Lung (tissue), 12 donors: ENCODE measurements around the gene CATSPERZ. TPM values are rescaled to one million over a fixed set of nuclear protein-coding genes. Genes with fewer than 3 reads are reported as not detected.

Experiments
- ATAC-seq: fragments of 200-7000 bp; cut with Tn5 transposase; one replicate; pipeline ENCODE4 v1.9.1; 2020; ENCODE audit warnings: moderate number of reproducible peaks; ENCODE audit not compliant: insufficient read depth, low FRiP score
- DNase-seq, 3 donors: peaks; one replicate each; pipeline ENCODE4 v3.0.0-alpha.2; 2013 to 2017
- H3K27ac ChIP-seq, 2 donors: one replicate each; pipeline ENCODE4 v1.5.1; 2013; ENCODE audit warnings: mild to moderate bottlenecking in 2 of 2, moderate library complexity in 2 of 2, control low read depth in 1 of 2, inconsistent platforms in 1 of 2, low read depth in 1 of 2, low read length in 1 of 2
- H3K27me3 ChIP-seq, 3 donors: one replicate each; pipeline ENCODE4 v1.5.1; 2013; ENCODE audit warnings: low read length in 2 of 3; ENCODE audit not compliant: control insufficient read depth in 3 of 3, insufficient read depth in 3 of 3
- H3K36me3 ChIP-seq, 4 donors: one replicate each; pipeline ENCODE4 v1.5.1; 2013; ENCODE audit warnings: low read length in 4 of 4, mild to moderate bottlenecking in 1 of 4, moderate library complexity in 1 of 4; ENCODE audit not compliant: control insufficient read depth in 4 of 4, insufficient read depth in 4 of 4
- H3K4me1 ChIP-seq, 5 donors: one replicate each; pipeline ENCODE4 v1.5.1; 2013; ENCODE audit warnings: low read length in 5 of 5, mild to moderate bottlenecking in 2 of 5, moderate library complexity in 1 of 5; ENCODE audit not compliant: control insufficient read depth in 5 of 5, insufficient read depth in 5 of 5
- H3K4me3 ChIP-seq: one replicate; pipeline ENCODE4 v1.5.1; 2013; ENCODE audit warnings: mild to moderate bottlenecking, control low read depth, moderate library complexity
- H3K9ac ChIP-seq, 2 donors: one replicate each; pipeline ENCODE4 v1.5.1; 2013; ENCODE audit warnings: low read length in 2 of 2, control low read depth in 1 of 2; ENCODE audit not compliant: insufficient read depth in 1 of 2
- H3K9me3 ChIP-seq, 4 donors: one replicate each; pipeline ENCODE4 v1.5.1; 2013; ENCODE audit warnings: low read length in 3 of 4, mild to moderate bottlenecking in 1 of 4, moderate library complexity in 1 of 4; ENCODE audit not compliant: control insufficient read depth in 4 of 4, insufficient read depth in 3 of 4
- CTCF ChIP-seq: IDR thresholded peaks from 2 replicates; pipeline ENCODE4 v1.5.1; 2012; ENCODE audit warnings: mild to moderate bottlenecking; ENCODE audit errors: control extremely low read depth, extremely low read depth
- WGBS, 2 donors: extraction: QIAGEN DNeasy Blood & Tissue Kit; methylation state at CpG; one replicate each; pipeline ENCODE4 v1.1.7; 2013; 5-methylcytosine and 5-hydroxymethylcytosine counted together
- polyA plus RNA-seq, 2 donors: library from polyadenylated mRNA; stranded (reverse); fragments of 200-250 nt; gene quantifications; one replicate each; pipeline ENCODE4 v1.2.1, GENCODE V29; 2013
- total RNA-seq, 2 donors: library from RNA; depleted of rRNA in 1 of 2; stranded (reverse); fragments of >200 nt in 1 of 2; gene quantifications; one replicate each; pipeline ENCODE4 v1.2.1, GENCODE V29; 2014 to 2021
- donor health status: control.
- donor health status: control.
- donor health status: Bipolar disorder and iron deficiency.
- donor health status: healthy.
- donor health status: DM: yes; HTN: yes; CAD: no.

CATSPERZ gene
- total and polyA plus RNA-seq, 4 donors = 0.31 to 0.98 (median 0.67) TPM; not detected in 1

GRCh38 chr11:64267207-64267945 is 32.8 kb upstream of the CATSPERZ start:
- Histone ChIP-seq H3K36me3 (peaks cover 2 to 42% (median 11%) of the 10 kb centered on the region in 4 donors), H3K27me3 (no peaks in the 10 kb centered on the region), H3K4me1 (peaks cover 0 to 26% (median 8%) of the 10 kb centered on the region in 5 donors), H3K9me3 (no peaks in the 10 kb centered on the region), H3K9ac (no peak overlapping the region), H3K27ac (peak overlapping the region; percentile 96 to 99), H3K4me3 (no peak overlapping the region)
- 79 to 85% methylated on average over 27 of the region's 27 CpGs for WGBS, 2 donors
- no peak for ATAC-seq
- DNase-seq = no peak
- TF ChIP-seq CTCF = no peak

DNA sequence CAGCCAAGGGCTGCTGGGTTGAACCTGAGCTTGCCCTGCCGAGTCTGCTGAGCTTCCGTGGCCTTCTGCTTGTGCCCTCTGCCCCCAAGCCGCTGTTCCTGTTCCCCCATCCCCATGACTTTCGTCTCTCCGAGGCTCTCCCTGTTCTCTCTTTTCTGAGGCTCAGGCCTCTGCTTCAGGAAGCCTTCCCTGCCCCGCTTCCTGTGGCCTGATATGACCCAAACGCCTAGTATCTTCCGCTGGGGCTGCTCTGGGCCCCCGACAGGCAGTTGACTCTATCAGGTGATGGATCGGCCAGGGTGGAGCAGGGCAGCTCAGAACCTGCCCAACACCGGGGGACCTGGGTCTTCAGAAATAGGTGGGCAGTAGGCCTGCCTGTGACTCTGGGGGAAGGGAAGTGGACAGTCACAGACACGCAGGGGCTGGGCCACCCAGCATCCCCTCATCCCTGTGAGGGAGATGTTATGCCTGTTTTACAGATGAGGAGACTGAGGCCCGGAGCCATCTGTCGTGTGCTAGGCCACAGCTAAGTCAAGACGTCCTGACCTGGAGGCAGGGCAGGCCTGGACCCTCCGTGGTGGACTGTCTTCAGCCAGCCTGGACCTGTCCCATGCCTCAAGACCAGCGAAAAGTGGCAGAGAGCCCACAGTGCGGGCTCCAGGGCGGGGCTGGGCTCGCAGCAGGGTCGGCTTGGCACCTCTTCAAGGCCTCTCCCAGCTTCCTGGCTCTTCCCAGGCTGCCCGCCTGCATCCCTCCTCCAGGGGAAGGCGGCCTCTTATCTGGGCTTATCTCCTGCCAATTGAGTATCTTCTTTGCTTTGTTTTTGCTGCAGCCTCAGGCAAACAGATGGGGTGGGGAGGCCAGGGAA is 31.9 kb upstream of the CATSPERZ start:
- H3K27me3 ChIP-seq = no peaks in the 10 kb centered on the region
- H3K4me3 ChIP-seq = no peak overlapping the region
- peak overlapping the region; percentile 96 to 99 for H3K27ac ChIP-seq
- ATAC-seq (no peak), DNase-seq (peak in 2 of 3 donors; percentile 73 to 81)
- 28 to 30% methylated on average over 23 of the region's 23 CpGs for WGBS, 2 donors
- peaks cover 0 to 28% (median 8%) of the 10 kb centered on the region in 5 donors for H3K4me1 ChIP-seq
- H3K9me3 ChIP-seq = no peaks in the 10 kb centered on the region
- no peak overlapping the region for H3K9ac ChIP-seq
- TF ChIP-seq CTCF = no peak
- H3K36me3 ChIP-seq = peaks cover 2 to 33% (median 12%) of the 10 kb centered on the region in 4 donors

- Histone ChIP-seq H3K9ac (peak overlapping the region; percentile 25 to 63), H3K27me3 (no peaks in the 10 kb centered on the region), H3K36me3 (peaks cover 2 to 26% (median 11%) of the 10 kb centered on the region in 4 donors), H3K9me3 (no peaks in the 10 kb centered on the region), H3K4me1 (peaks cover 0 to 28% (median 8%) of the 10 kb centered on the region in 5 donors), H3K27ac (peak overlapping the region; percentile 96 to 99), H3K4me3 (peak overlapping the region; percentile 39)
- TF ChIP-seq CTCF = no peak
- peak; percentile 2 for ATAC-seq
- 1 to 2% methylated on average over 29 to 34 of the region's 34 CpGs for WGBS, 2 donors
- DNase-seq = peak; percentile 55 to 65 (median 64)
Measured at GRCh38 chr11:64268893-64269539, 31.1 kb upstream of the CATSPERZ start.
